HL-60/S4 treated with phorbol 12-myristate 13-acetate at 8.2 ng/mL for 4 days and 3 days (cell line): ENCODE measurements around the gene PNMT.

Experiments
- in situ Hi-C: fragments of 300-500 bp; cut with MboI; formaldehyde crosslinking; loops from 2 replicates; pipeline ENCODE4 v1.15.0; 2022; ENCODE audit warnings: low sequenced_read_pairs

PNMT gene

GRCh38 chr17:39653662-39654331 is 14.5 kb upstream of the PNMT start:
- in situ Hi-C loops, result no loop called here

- in situ Hi-C loops, result no loop called here
These were observed 13.1 kb upstream of the PNMT start for GRCh38 chr17:39655105-39655504.

GRCh38 chr17:39658346-39658745 is 9.9 kb upstream of the PNMT start:
- in situ Hi-C loops, result no loop called here

GRCh38 chr17:39658760-39659159 is 9.5 kb upstream of the PNMT start:
- in situ Hi-C loops, result no loop called here

GRCh38 chr17:39659279-39660010 is 8.8 kb upstream of the PNMT start:
- in situ Hi-C loops, result no loop called here

- in situ Hi-C loops, result no loop called here
These were observed 8.3 kb upstream of the PNMT start for GRCh38 chr17:39660011-39660360.

- in situ Hi-C loops, result no loop called here
These were observed 7.6 kb upstream of the PNMT start for GRCh38 chr17:39660397-39661385.

GRCh38 chr17:39661744-39662541 is 6.3 kb upstream of the PNMT start:
- in situ Hi-C loops, result no loop called here

GRCh38 chr17:39662551-39663339 is 5.5 kb upstream of the PNMT start:
- in situ Hi-C loops, result no loop called here

- in situ Hi-C loops, result no loop called here
These were observed 4.9 kb upstream of the PNMT start for GRCh38 chr17:39663340-39663687.

GRCh38 chr17:39663688-39664580 is 4.3 kb upstream of the PNMT start:
- in situ Hi-C loops, result no loop called here

GRCh38 chr17:39664581-39665561 is 3.4 kb upstream of the PNMT start, which contains the start of gene TCAP:
Gene TCAP (plus strand): TSS chr17:39665349. CDS start chr17:39665360, 11 bp downstream.
- in situ Hi-C loops, result no loop called here

GRCh38 chr17:39665642-39666224 is 2.5 kb upstream of the PNMT start:
- in situ Hi-C loops, result no loop called here

- in situ Hi-C loops, result no loop called here
These were observed 2.0 kb upstream of the PNMT start for GRCh38 chr17:39666231-39666600.

- in situ Hi-C loops, result no loop called here
These were observed 1.5 kb upstream of the PNMT start for GRCh38 chr17:39666601-39667261.

- in situ Hi-C loops, result no loop called here
These were observed 850 bp upstream of the PNMT start for GRCh38 chr17:39667262-39667944.
